Measurements from ENCODE around the gene PCDHB5.

DNA sequence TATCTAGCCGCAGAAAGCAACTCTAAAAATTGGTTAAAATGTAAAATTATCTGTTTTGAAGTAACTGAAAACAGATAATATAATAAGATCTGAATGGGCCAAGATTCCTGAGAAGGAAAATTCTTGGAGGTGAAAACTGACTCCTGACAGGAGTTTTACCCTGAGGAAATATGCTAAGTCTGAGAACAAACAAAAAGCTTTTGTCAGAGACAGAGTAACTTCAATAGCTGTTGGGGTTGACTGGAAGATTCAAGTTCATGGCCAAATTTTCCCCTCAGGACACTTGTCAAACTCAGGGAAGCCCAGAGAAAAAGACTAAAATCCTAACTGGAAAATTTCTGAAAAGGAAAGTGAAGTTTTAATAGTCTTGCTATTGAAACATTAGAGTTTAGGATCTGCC is 7.7 kb upstream of the PCDHB5 start:
- TF ChIP-seq, protein P1, sequence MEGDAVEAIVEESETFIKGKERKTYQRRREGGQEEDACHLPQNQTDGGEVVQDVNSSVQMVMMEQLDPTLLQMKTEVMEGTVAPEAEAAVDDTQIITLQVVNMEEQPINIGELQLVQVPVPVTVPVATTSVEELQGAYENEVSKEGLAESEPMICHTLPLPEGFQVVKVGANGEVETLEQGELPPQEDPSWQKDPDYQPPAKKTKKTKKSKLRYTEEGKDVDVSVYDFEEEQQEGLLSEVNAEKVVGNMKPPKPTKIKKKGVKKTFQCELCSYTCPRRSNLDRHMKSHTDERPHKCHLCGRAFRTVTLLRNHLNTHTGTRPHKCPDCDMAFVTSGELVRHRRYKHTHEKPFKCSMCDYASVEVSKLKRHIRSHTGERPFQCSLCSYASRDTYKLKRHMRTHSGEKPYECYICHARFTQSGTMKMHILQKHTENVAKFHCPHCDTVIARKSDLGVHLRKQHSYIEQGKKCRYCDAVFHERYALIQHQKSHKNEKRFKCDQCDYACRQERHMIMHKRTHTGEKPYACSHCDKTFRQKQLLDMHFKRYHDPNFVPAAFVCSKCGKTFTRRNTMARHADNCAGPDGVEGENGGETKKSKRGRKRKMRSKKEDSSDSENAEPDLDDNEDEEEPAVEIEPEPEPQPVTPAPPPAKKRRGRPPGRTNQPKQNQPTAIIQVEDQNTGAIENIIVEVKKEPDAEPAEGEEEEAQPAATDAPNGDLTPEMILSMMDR (IDR thresholded peaks at IDR 0.05; ENCODE audit: low read length) = no peak
- no peak for TF ChIP-seq EZH2phosphoT487 (IDR thresholded peaks at IDR 0.05; ENCODE audit: low read length)
- TF ChIP-seq EZH2 (optimal IDR thresholded peaks at IDR 0.05; ENCODE audit: low read depth, low read length) = no peak
